Breast epithelium (tissue), 3 donors: Measurements from ENCODE around the gene RPL13.

Source experiments
- CTCF ChIP-seq, 3 donors: fragments of 450-650 bp; IDR thresholded peaks; one replicate each; pipeline ENCODE4 v1.5.1; 2016 to 2017; ENCODE audit warnings: antibody characterized with exemption in 3 of 3, mild to moderate bottlenecking in 3 of 3, moderate library complexity in 3 of 3
- POLR2A ChIP-seq: fragments of 450-650 bp; IDR thresholded peaks from one replicate; pipeline ENCODE4 v1.6.1; 2016; ENCODE audit warnings: antibody characterized with exemption, mild to moderate bottlenecking, moderate library complexity
- POLR2AphosphoS5 ChIP-seq, 3 donors: sonication (generic); formaldehyde crosslinking; IDR thresholded peaks; one replicate each; pipeline ENCODE4 v1.6.1; 2017; ENCODE audit warnings: antibody characterized with exemption in 3 of 3

- TF ChIP-seq POLR2A = no peak
- no peak for TF ChIP-seq CTCF (IDR thresholded peaks at IDR 0.05)
- TF ChIP-seq POLR2AphosphoS5 (IDR thresholded peaks at IDR 0.05) = no peak
Observed at GRCh38 chr16:89523680-89524344, 36.7 kb upstream of the RPL13 start.
